ELF-1 (cell line): ENCODE results near the gene LRRC28.
A peak's percentile ranks its signal among the peaks of the same experiment; 100 is the strongest.

ENCODE experiments used
- DNase-seq: peaks from one replicate; pipeline ENCODE4 v3.0.0-alpha.2; 2016; ENCODE audit warnings: low read depth, low spot score

Gene LRRC28

GRCh38 chr15:99341786-99342185 lies 90.5 kb downstream of the LRRC28 start:
- DNase-seq, result no peak

- no peak for DNase-seq
These were observed 91.9 kb downstream of the LRRC28 start for GRCh38 chr15:99343208-99343607.

GRCh38 chr15:99343881-99344551 lies 92.7 kb downstream of the LRRC28 start:
- DNase-seq, result peak; percentile 43

- DNase-seq, result no peak
These were observed 93.4 kb downstream of the LRRC28 start for GRCh38 chr15:99344639-99345038.

GRCh38 chr15:99345242-99345641 lies 94.0 kb downstream of the LRRC28 start:
- no peak for DNase-seq

- no peak for DNase-seq
These were observed 94.7 kb downstream of the LRRC28 start for GRCh38 chr15:99345832-99346462.

GRCh38 chr15:99347574-99347973 lies 96.3 kb downstream of the LRRC28 start:
- no peak for DNase-seq

- DNase-seq, result no peak
These were observed 97.1 kb downstream of the LRRC28 start for GRCh38 chr15:99348412-99348811.

- no peak for DNase-seq
These were observed 99.1 kb downstream of the LRRC28 start for GRCh38 chr15:99350408-99350807.

- no peak for DNase-seq
These were observed 108.5 kb downstream of the LRRC28 start for GRCh38 chr15:99359769-99360168.

GRCh38 chr15:99361545-99362185 lies 110.4 kb downstream of the LRRC28 start:
- DNase-seq, result no peak

GRCh38 chr15:99365242-99365641 lies 114.0 kb downstream of the LRRC28 start:
- no peak for DNase-seq

GRCh38 chr15:99366013-99366412 lies 114.7 kb downstream of the LRRC28 start:
- no peak for DNase-seq

- DNase-seq, result no peak
These were observed 117.5 kb downstream of the LRRC28 start for GRCh38 chr15:99368743-99369142.

- no peak for DNase-seq
These were observed 117.9 kb downstream of the LRRC28 start for GRCh38 chr15:99369196-99369595.

GRCh38 chr15:99371180-99372103 lies 120.2 kb downstream of the LRRC28 start:
- DNase-seq, result no peak

- no peak for DNase-seq
These were observed 133.9 kb downstream of the LRRC28 start for GRCh38 chr15:99385005-99385669.

- no peak for DNase-seq
These were observed 134.6 kb downstream of the LRRC28 start for GRCh38 chr15:99385865-99386264.

- DNase-seq, result no peak
These were observed 135.1 kb downstream of the LRRC28 start for GRCh38 chr15:99386391-99386790.

- DNase-seq, result no peak
These were observed 136.3 kb downstream of the LRRC28 start for GRCh38 chr15:99387421-99388168.

GRCh38 chr15:99390667-99391066 lies 139.4 kb downstream of the LRRC28 start:
- peak; percentile 36 for DNase-seq
